HuH-7.5 (cell line): ENCODE results near the gene ZFP90.

Experiments used
- DNase-seq: peaks from one replicate; pipeline ENCODE4 v3.0.0; 2011; ENCODE audit warnings: low spot score

ZFP90 gene

GRCh38 chr16:68590201-68590994 is 51.3 kb downstream of the ZFP90 start:
- peak; percentile 54 for DNase-seq

GRCh38 chr16:68592466-68593337 is 53.6 kb downstream of the ZFP90 start:
- DNase-seq: peak; percentile 19

- DNase-seq: no peak
Observed at GRCh38 chr16:68596266-68596665, 57.2 kb downstream of the ZFP90 start.

GRCh38 chr16:68599586-68599985 is 60.5 kb downstream of the ZFP90 start:
- DNase-seq: no peak

- no peak for DNase-seq
Observed at GRCh38 chr16:68605746-68606145, 66.7 kb downstream of the ZFP90 start.

- no peak for DNase-seq
Observed at GRCh38 chr16:68607443-68607842, 68.4 kb downstream of the ZFP90 start.

- no peak for DNase-seq
Observed at GRCh38 chr16:68608330-68608729, 69.2 kb downstream of the ZFP90 start.

- no peak for DNase-seq
Observed at GRCh38 chr16:68612996-68613395, 73.9 kb downstream of the ZFP90 start.

- no peak for DNase-seq
Observed at GRCh38 chr16:68617734-68618133, 78.6 kb downstream of the ZFP90 start.
